ENCODE data around the gene U2AF1L4. TPM values are rescaled to one million over a fixed set of nuclear protein-coding genes. Genes with fewer than 3 reads are reported as not detected.

Gene U2AF1L4
- total and polyA plus RNA-seq, 2 donors (not counting 3 experiments of a cell fraction or from before 2014, with no cell fraction given), result 5.6 to 13.5 TPM

DNA sequence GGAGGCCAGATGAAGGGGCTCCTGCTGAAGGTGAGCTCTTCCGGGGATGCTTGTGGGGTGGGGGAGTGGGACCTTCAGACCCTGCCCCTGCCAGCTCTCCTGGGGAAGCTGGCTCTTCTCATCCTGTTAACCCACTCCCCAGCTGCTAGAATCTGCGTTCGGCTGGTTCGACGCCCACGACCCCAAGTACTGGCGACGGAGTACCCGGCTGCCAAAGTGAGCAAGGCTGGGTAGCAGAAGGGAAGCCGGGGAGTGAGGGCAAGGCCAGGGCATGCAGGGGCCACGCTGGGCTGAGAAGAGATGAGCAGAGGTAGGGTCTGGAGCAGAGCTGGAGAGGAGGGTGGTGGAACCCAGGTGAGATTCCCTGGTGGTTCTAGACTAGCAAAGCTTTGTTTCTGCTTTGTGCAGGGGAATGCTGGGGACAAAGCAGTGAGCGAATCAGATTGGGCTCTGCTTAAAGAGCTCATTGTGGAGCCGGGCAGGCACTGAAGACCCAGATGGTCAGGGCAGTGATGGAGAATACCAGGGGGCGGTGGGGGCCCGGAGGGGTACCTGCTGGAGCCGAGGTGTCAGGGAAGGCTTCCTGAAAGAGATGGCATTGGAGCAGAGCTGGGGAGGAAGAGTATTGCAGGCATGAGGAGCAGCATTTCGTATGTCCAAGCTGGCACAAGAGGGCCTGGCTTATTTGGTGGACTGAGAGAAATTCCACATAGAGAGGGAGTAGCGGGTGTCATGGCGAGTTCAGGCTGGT, 17.1 kb downstream of the U2AF1L4 start:
- dilution Hi-C loops (cut with MboI; ENCODE audit: extremely low pct_ligation_motif_present, low sequenced_read_pairs) (no loop called here), intact Hi-C loops (cut with micrococcal nuclease) (no loop called here)
- no peaks in the 10 kb centered on the region for H3K9me1 ChIP-seq (replicated peaks; ENCODE audit: control insufficient read depth, extremely low read depth, insufficient read depth, low read length)
- no peak overlapping the region for H3K4me2 ChIP-seq (ENCODE audit: insufficient read depth, low read length)
- no peaks in the 10 kb centered on the region for H3K79me2 ChIP-seq (ENCODE audit: control insufficient read depth, insufficient read depth, low read length)
- TF ChIP-seq FOS (IDR thresholded peaks at IDR 0.05; ENCODE audit: borderline replicate concordance, insufficient read depth, low read length) (no peak), MYC (IDR thresholded peaks at IDR 0.05; ENCODE audit: low read depth, low read length) (no peak), POLR2A (IDR thresholded peaks at IDR 0.05; ENCODE audit: low read depth, low read length) (no peak), GATA2 (IDR thresholded peaks at IDR 0.05; ENCODE audit: insufficient read depth, insufficient read length, low read depth, low read length) (no peak), EZH2 (IDR thresholded peaks at IDR 0.05; ENCODE audit: borderline replicate concordance, low read depth, low read length, severe bottlenecking) (no peak), POLR2AphosphoS5 (IDR thresholded peaks at IDR 0.05; ENCODE audit: insufficient read depth, low read depth, low read length) (no peak), JUN (IDR thresholded peaks at IDR 0.05; ENCODE audit: borderline replicate concordance, insufficient read depth, insufficient read length, low read depth) (no peak)
- TF ChIP-seq, protein P1, sequence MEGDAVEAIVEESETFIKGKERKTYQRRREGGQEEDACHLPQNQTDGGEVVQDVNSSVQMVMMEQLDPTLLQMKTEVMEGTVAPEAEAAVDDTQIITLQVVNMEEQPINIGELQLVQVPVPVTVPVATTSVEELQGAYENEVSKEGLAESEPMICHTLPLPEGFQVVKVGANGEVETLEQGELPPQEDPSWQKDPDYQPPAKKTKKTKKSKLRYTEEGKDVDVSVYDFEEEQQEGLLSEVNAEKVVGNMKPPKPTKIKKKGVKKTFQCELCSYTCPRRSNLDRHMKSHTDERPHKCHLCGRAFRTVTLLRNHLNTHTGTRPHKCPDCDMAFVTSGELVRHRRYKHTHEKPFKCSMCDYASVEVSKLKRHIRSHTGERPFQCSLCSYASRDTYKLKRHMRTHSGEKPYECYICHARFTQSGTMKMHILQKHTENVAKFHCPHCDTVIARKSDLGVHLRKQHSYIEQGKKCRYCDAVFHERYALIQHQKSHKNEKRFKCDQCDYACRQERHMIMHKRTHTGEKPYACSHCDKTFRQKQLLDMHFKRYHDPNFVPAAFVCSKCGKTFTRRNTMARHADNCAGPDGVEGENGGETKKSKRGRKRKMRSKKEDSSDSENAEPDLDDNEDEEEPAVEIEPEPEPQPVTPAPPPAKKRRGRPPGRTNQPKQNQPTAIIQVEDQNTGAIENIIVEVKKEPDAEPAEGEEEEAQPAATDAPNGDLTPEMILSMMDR (IDR thresholded peaks at IDR 0.05; ENCODE audit: extremely low read depth in 1 of 2, insufficient read depth in 1 of 2, low read depth in 1 of 2, low read length in 2 of 2), result no peak
- TF ChIP-seq, protein P2, sequence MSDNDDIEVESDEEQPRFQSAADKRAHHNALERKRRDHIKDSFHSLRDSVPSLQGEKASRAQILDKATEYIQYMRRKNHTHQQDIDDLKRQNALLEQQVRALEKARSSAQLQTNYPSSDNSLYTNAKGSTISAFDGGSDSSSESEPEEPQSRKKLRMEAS (IDR thresholded peaks at IDR 0.05; ENCODE audit: insufficient read depth, insufficient read length), result no peak
- no peaks in the 10 kb centered on the region for H3K27me3 ChIP-seq (ENCODE audit: control insufficient read depth in 2 of 2, insufficient read depth in 2 of 2, low read length in 2 of 2)
- no peak overlapping the region for H3K9ac ChIP-seq (replicated peaks; ENCODE audit: extremely low read depth, insufficient read depth, low read length)
- ChIA-PET CTCF (interaction anchor here (0.8 to 1.6 kb wide), 2 partner anchors 12 to 13 kb away, joined by 3 read pairs; no protein-coding TSS in a partner anchor), POLR2A (no interaction called here)
- no peaks in the 10 kb centered on the region for H3K4me1 ChIP-seq (ENCODE audit: control insufficient read depth, extremely low read depth, insufficient read depth, low read length)
- no peaks in the 10 kb centered on the region for H3K9me3 ChIP-seq (replicated peaks; ENCODE audit: control insufficient read depth, insufficient read depth, low read length)
- no peak for DNase-seq (ENCODE audit: low read depth, low spot score)
- no peak overlapping the region for H3K27ac ChIP-seq (ENCODE audit: insufficient read depth, low read depth, low read length)
- H2AFZ ChIP-seq (ENCODE audit: low read depth, low read length), result no peak overlapping the region
- no peaks in the 10 kb centered on the region for H4K20me1 ChIP-seq (replicated peaks; ENCODE audit: control insufficient read depth, extremely low read depth, insufficient read depth, low read length)
- FAIRE-seq, result no peak
- H3K4me3 ChIP-seq (replicated peaks in 1 of 3; ENCODE audit: insufficient read depth in 1 of 3, low read depth in 1 of 3, low read length in 3 of 3), result no peak overlapping the region
- BruUV-seq (replicated peaks), result no TSS peak
- peaks cover 26 to 82% of the 10 kb centered on the region in 2 experiments for H3K36me3 ChIP-seq (ENCODE audit: control insufficient read depth in 2 of 2, extremely low read depth in 1 of 2, insufficient read depth in 2 of 2, low read length in 2 of 2)
